GM19395 (cell line): ENCODE data around the gene MED13L.

Source experiments
- ATAC-seq: cut with Tn5 transposase; IDR thresholded peaks from one replicate; pipeline ENCODE4 v1.9.1; 2021; ENCODE audit warnings: mild to moderate bottlenecking, moderate library complexity; ENCODE audit not compliant: unreplicated experiment

Gene MED13L

GRCh38 chr12:115956236-115956635 is 321.3 kb downstream of the MED13L start:
- ATAC-seq, result no peak

GRCh38 chr12:115953450-115953849 is 324.0 kb downstream of the MED13L start:
- ATAC-seq, result no peak

GRCh38 chr12:115953031-115953430 is 324.5 kb downstream of the MED13L start:
- no peak for ATAC-seq

- no peak for ATAC-seq
Measured at GRCh38 chr12:115950959-115951358, 326.5 kb downstream of the MED13L start.

- ATAC-seq, result no peak
Measured at GRCh38 chr12:115949675-115950074, 327.8 kb downstream of the MED13L start.

- no peak for ATAC-seq
Measured at GRCh38 chr12:115947696-115948062, 329.8 kb downstream of the MED13L start.

- ATAC-seq, result no peak
Measured at GRCh38 chr12:115946867-115947695, 330.4 kb downstream of the MED13L start.

GRCh38 chr12:115946092-115946491 is 331.4 kb downstream of the MED13L start:
- no peak for ATAC-seq

- ATAC-seq, result no peak
Measured at GRCh38 chr12:115945491-115945885, 332.0 kb downstream of the MED13L start.

GRCh38 chr12:115944837-115945490 is 332.5 kb downstream of the MED13L start:
- no peak for ATAC-seq

GRCh38 chr12:115944392-115944742 is 333.1 kb downstream of the MED13L start:
- ATAC-seq, result no peak

- ATAC-seq, result no peak
Measured at GRCh38 chr12:115943630-115944391, 333.7 kb downstream of the MED13L start.

GRCh38 chr12:115943310-115943629 is 334.2 kb downstream of the MED13L start:
- no peak for ATAC-seq

GRCh38 chr12:115942346-115942745 is 335.1 kb downstream of the MED13L start:
- ATAC-seq, result no peak

- no peak for ATAC-seq
Measured at GRCh38 chr12:115941362-115941761, 336.1 kb downstream of the MED13L start.

GRCh38 chr12:115938794-115939377 is 338.6 kb downstream of the MED13L start:
- ATAC-seq, result no peak

- no peak for ATAC-seq
Measured at GRCh38 chr12:115936997-115937916, 340.2 kb downstream of the MED13L start.

- no peak for ATAC-seq
Measured at GRCh38 chr12:115934877-115935276, 342.6 kb downstream of the MED13L start.

- ATAC-seq, result no peak
Measured at GRCh38 chr12:115934046-115934445, 343.4 kb downstream of the MED13L start.

- no peak for ATAC-seq
Measured at GRCh38 chr12:115932066-115932465, 345.4 kb downstream of the MED13L start.
